GM23338 (cell line): ENCODE data around the gene SOAT1.

Source experiments
- CREB1 ChIP-seq: fragments of 250-450 bp; sonication (Bioruptor Pico); IDR thresholded peaks from 2 replicates; pipeline ENCODE4 v1.5.0; 2020; ENCODE audit warnings: low read depth, mild to moderate bottlenecking, moderate library complexity
- CTCF ChIP-seq, 2 experiments: fragments of 200-600 bp in 1 of 2; sonication (generic) in 1 of 2; conservative IDR thresholded peaks; 2 replicates each; pipeline versions ENCODE4 v1.5.1 to v1.6.1; 2016 to 2017; ENCODE audit warnings: antibody characterized with exemption in 2 of 2, low read depth in 2 of 2, mild to moderate bottlenecking in 2 of 2, moderate library complexity in 1 of 2
- EZH2 ChIP-seq: fragments of 200-600 bp; sonication (generic); IDR thresholded peaks from one replicate; pipeline ENCODE4 v1.8.0; 2017; ENCODE audit warnings: antibody characterized with exemption, mild to moderate bottlenecking, low read depth; ENCODE audit not compliant: unreplicated experiment
- EZH2phosphoT487 ChIP-seq: fragments of 200-600 bp; sonication (generic); IDR thresholded peaks from one replicate; pipeline ENCODE4 v1.8.1; 2018; ENCODE audit warnings: antibody characterized with exemption; ENCODE audit not compliant: unreplicated experiment
- JUNB ChIP-seq: IDR thresholded peaks from one replicate; pipeline ENCODE4 v1.6.1; 2016; ENCODE audit warnings: antibody characterized with exemption; ENCODE audit not compliant: unreplicated experiment
- POLR2AphosphoS5 ChIP-seq: IDR thresholded peaks from 2 replicates; pipeline ENCODE4 v1.6.1; 2016; ENCODE audit warnings: antibody characterized with exemption, low read depth

GRCh38 chr1:179310721-179311120, 17.1 kb downstream of the SOAT1 start:
- TF ChIP-seq CTCF (conservative IDR thresholded peaks at IDR 0.05; ENCODE audit: low read depth in 2 of 2) (no peak), JUNB (no peak), EZH2 (no peak), POLR2AphosphoS5 (no peak), CREB1 (CRISPR knock-in tag) (no peak), EZH2phosphoT487 (no peak)
